GM18868 (cell line): ENCODE measurements around the gene NME2.
"Not testable (repeated sequence)": the region's sequence is repeated elsewhere in the genome, so short reads cannot be mapped to it uniquely, and the experiment has no call there.

Experiments
- ATAC-seq: cut with Tn5 transposase; IDR thresholded peaks from one replicate; pipeline ENCODE4 v1.9.1; 2021; ENCODE audit warnings: mild to moderate bottlenecking, moderate library complexity; ENCODE audit not compliant: unreplicated experiment

NME2 gene

GRCh38 chr17:51166198-51166986 is at the start of gene NME2:
TSS of gene NME2 (plus strand) at chr17:51166411. CDS start at chr17:51166831, 420 bp downstream.
- peak; percentile 85 for ATAC-seq

GRCh38 chr17:51118330-51119195 is 47.6 kb upstream of the NME2 start:
- ATAC-seq = no peak

- peak; percentile 12 for ATAC-seq
These were observed 46.5 kb upstream of the NME2 start for GRCh38 chr17:51119415-51120356.

- peak; percentile 22 for ATAC-seq
These were observed 45.9 kb upstream of the NME2 start for GRCh38 chr17:51120357-51120738.

- ATAC-seq = peak; percentile 72
These were observed 45.2 kb upstream of the NME2 start, which contains the start of gene SPAG9 for GRCh38 chr17:51120739-51121619. TSS of gene SPAG9 (minus strand) at chr17:51120868. CDS start at chr17:51120656, 212 bp downstream.

GRCh38 chr17:51121620-51122472 is 44.4 kb upstream of the NME2 start:
- peak; percentile 58 for ATAC-seq

GRCh38 chr17:51122473-51123115 is 43.6 kb upstream of the NME2 start:
- ATAC-seq = not testable (repeated sequence)

GRCh38 chr17:51124640-51125503 is 41.3 kb upstream of the NME2 start:
- no peak for ATAC-seq

GRCh38 chr17:51128076-51128475 is 38.1 kb upstream of the NME2 start:
- no peak for ATAC-seq

GRCh38 chr17:51132964-51133319 is 33.3 kb upstream of the NME2 start:
- ATAC-seq = no peak

GRCh38 chr17:51133365-51133764 is 32.8 kb upstream of the NME2 start:
- ATAC-seq = no peak

GRCh38 chr17:51135956-51136355 is 30.3 kb upstream of the NME2 start:
- ATAC-seq = no peak

- no peak for ATAC-seq
These were observed 23.6 kb upstream of the NME2 start for GRCh38 chr17:51142597-51142996.

GRCh38 chr17:51144266-51145022 is 21.8 kb upstream of the NME2 start:
- ATAC-seq = no peak

- ATAC-seq = no peak
These were observed 18.6 kb upstream of the NME2 start for GRCh38 chr17:51147650-51148049.

GRCh38 chr17:51149163-51149562 is 17.0 kb upstream of the NME2 start:
- no peak for ATAC-seq

GRCh38 chr17:51150932-51151331 is 15.3 kb upstream of the NME2 start:
- no peak for ATAC-seq
